GM10248 (cell line): ENCODE measurements around the gene RBP5.

ENCODE experiments used
- CTCF ChIA-PET: fragments of 300-600 bp; sonication (Branson Sonifier 250); formaldehyde crosslinking; extraction: SDS; loops from one replicate; lab custom pipeline; 2021; ENCODE audit warnings: antibody characterized with exemption; lab: Yijun Ruan, JAX
- POLR2A ChIA-PET: fragments of 350-650 bp; sonication (Branson Sonifier 250); formaldehyde crosslinking; extraction: SDS; loops from one replicate; lab custom pipeline; 2020; ENCODE audit warnings: antibody characterized with exemption; lab: Yijun Ruan, JAX
- DNase-seq: peaks from one replicate; pipeline ENCODE4 v3.0.0; 2012; ENCODE audit errors: extremely low spot score
- CTCF ChIP-seq: IDR thresholded peaks from 2 replicates; pipeline ENCODE4 v1.5.1; 2012; ENCODE audit warnings: mild to moderate bottlenecking, low read depth; ENCODE audit errors: extremely low read depth, missing control alignments, control extremely low read depth

RBP5 gene

GRCh38 chr12:7122811-7123769 lies 5.6 kb downstream of the RBP5 start:
- ChIA-PET POLR2A (no interaction called here), CTCF (interaction anchor here (0.9 to 11.5 kb wide), 3 partner anchors 8 to 250 kb away, joined by 3 to 108 read pairs (median 4); partner anchors contain the start of genes C1RL and SPSB2)
- TF ChIP-seq CTCF: no peak
- no peak for DNase-seq

- CTCF ChIA-PET: interaction anchor here (0.8 to 11.5 kb wide), 2 partner anchors 10 to 11 kb away, joined by 3 to 108 read pairs; partner anchors contain the start of gene C1RL
- DNase-seq: no peak
- POLR2A ChIA-PET: no interaction called here
- TF ChIP-seq CTCF: no peak
Measured at GRCh38 chr12:7121324-7121723, 7.4 kb downstream of the RBP5 start.

- CTCF ChIA-PET: interaction anchor here (1.3 to 11.5 kb wide), 2 partner anchors 10 kb away, joined by 4 to 108 read pairs; partner anchors contain the start of genes C1RL and CLSTN3
- POLR2A ChIA-PET: no interaction called here
- TF ChIP-seq CTCF: no peak
- no peak for DNase-seq
Measured at GRCh38 chr12:7120166-7120565, 8.5 kb downstream of the RBP5 start.

GRCh38 chr12:7118881-7119280 lies 9.8 kb downstream of the RBP5 start:
- DNase-seq: no peak
- ChIA-PET CTCF (interaction anchor here (1.1 to 11.5 kb wide), 4 partner anchors 8 to 154 kb away, joined by 4 to 108 read pairs (median 4); partner anchors contain the start of genes C1RL and CLSTN3), POLR2A (no interaction called here)
- TF ChIP-seq CTCF: no peak

- CTCF ChIA-PET: interaction anchor here (1.1 to 11.5 kb wide), 3 partner anchors 7 to 153 kb away, joined by 4 to 108 read pairs (median 4); partner anchors contain the start of gene C1RL
- TF ChIP-seq CTCF: no peak
- no peak for DNase-seq
- POLR2A ChIA-PET: interaction anchor here (0.9 kb wide), 1 partner anchor 11 kb away, joined by 4 read pairs; no protein-coding TSS in a partner anchor
Measured at GRCh38 chr12:7117670-7118069, 11.0 kb downstream of the RBP5 start.

- ChIA-PET CTCF (interaction anchor here (1.2 to 11.5 kb wide), 2 partner anchors 6 to 24 kb away, joined by 3 to 108 read pairs; partner anchors contain the start of gene C1RL), POLR2A (no interaction called here)
- TF ChIP-seq CTCF: no peak
- no peak for DNase-seq
Measured at GRCh38 chr12:7116916-7117315, 11.8 kb downstream of the RBP5 start.
